DMS53 treated with DMSO at 0.1 percent for 48 hours (cell line): Measurements from ENCODE around the gene ZBTB8B.
A peak's percentile ranks its signal among the peaks of the same experiment; 100 is the strongest.
"Not testable (repeated sequence)": the region's sequence is repeated elsewhere in the genome, so short reads cannot be mapped to it uniquely, and the experiment has no call there.

ENCODE experiments used
- DNase-seq: peaks from one replicate; lab custom pipeline; 2025; ENCODE audit not compliant: unreplicated experiment; lab: John Stamatoyannopoulos, UW

The ZBTB8B gene

DNA sequence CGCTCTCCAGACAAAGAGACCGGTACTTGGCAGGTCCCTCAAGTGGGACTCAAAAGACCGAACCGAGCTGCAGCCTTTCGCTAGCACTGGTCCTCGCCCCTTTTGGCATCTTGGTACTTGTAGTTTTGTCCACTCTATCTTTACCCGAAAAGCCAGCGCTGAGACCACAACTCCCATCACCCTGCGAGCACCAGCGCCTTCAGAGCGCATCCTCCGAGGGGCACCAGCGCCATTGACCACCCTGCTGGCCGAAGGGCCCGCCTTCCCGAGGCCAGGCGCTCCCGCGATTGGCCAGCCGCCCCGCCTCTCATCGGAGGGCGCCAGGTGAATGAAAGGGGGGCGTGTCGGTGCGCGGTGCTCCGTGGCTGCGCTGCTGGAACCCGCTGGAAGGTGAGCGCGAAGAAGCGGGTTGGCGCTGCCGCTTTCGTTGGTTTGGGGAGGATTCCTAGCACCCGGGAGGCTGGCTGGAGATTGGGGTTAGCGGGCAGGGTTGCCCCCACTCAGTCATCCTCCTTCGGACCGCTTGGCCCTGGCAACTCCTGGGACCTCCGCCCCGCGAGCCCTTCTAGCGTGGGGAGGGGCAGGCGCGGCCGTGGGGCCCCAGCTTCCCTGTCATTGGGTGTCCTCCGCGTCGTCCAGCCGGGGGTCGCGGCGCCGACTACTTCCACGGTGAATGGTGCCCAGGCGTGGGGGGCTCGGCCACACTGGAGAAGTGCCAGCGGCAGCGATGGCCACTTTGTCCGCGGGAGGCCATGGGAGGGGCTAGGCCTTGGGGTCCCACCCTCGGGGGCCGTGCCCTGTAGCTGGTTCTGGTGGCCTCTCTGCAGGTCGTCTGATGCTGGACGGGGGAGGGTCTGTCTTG is at the start of gene ZBTB8B:
Gene ZBTB8B, plus strand, starts transcription at position 357 of the 862 bp plus-strand sequence. CDS start 5,553 bp downstream, outside the sequence.
- DNase-seq: peak; percentile 81

DNA sequence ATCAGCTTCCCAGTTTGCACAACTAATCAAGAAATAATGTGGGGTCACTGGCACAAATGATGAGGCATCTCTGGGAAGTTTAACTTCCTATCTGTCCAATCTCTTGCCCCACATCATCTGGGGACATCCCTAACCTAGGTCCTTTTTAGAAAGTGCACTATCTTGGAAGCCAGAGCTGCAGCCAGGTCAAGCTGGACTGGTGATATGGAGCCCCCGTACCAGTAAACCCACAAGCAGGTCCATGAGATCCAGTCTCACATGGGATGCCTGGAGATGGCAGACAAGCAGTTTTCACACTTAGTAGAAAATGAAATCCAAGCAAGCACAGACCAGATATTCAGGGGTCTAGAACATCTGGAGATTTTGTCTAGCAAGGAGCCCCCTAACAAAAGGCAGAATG is 43.1 kb upstream of the ZBTB8B start:
- no peak for DNase-seq

DNA sequence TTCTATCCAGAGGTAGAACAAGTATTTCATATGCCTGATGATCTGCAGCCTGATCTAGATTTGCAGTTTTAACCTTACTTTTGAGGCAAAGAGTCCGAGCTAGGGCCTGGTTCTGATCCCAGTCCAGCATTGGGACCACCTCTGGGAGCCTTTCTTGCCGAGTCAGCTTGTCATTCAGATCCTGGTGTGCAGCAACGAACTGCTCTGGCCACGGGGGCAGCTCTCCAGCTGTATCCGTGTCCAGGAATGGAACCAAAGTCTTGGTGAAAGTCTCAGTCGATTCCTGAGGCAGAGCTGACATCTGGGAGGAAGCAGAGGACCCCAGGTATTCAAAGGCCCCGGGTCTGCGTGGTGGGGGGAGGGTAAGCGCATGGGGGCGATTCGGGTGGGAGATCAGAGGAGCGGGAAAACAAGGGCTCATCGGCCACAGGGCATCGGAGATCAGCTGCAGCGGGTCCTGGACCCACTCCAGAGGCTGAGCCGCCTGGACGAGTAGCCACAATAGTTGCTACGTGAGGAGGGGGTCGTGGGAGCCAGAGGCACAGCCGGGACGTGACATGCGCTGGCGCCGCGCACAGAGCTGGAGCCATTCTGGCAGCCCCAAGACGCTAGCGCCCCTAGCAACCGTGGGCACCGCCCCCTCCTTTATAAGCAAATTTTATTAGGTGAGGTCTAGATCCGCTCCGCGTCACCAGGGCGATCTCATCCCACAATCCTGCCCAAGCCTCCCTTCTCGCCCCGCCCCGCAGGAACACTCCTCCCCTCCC is 38.2 kb upstream of the ZBTB8B start:
- no peak for DNase-seq

DNA sequence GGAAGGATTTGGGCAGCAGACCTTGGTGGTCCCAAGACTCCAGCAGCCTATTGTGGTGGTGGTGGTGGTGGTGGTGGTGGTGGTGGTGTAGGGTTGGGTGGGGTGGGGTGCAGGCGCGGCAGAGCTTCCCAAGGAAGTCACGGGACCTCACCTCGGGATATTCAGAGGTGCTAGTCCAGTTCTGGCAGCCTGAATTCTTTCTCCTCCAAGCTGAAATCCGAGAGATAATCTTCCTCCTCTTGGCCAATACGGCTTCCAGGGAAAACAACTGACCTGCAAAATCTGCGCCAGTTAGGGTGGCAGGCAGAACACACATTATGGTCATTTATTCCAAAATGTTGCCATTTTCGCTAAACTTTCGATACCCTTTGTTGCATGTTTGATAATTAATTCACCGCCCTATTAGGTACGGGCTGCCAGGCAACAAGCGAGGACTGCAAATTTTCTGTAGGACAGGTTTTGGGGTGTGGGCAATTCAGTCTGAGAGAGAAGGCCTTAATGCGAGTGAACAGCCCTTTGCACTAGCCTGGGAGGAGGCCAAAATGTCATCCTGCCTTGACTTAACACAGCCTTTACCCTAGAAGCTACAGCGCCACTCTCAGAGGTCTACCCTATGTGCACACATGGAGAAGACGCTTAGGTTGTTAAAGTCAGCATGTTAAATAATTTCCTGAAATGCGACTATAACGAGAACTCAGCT is 37.5 kb upstream of the ZBTB8B start:
- DNase-seq: no peak

DNA sequence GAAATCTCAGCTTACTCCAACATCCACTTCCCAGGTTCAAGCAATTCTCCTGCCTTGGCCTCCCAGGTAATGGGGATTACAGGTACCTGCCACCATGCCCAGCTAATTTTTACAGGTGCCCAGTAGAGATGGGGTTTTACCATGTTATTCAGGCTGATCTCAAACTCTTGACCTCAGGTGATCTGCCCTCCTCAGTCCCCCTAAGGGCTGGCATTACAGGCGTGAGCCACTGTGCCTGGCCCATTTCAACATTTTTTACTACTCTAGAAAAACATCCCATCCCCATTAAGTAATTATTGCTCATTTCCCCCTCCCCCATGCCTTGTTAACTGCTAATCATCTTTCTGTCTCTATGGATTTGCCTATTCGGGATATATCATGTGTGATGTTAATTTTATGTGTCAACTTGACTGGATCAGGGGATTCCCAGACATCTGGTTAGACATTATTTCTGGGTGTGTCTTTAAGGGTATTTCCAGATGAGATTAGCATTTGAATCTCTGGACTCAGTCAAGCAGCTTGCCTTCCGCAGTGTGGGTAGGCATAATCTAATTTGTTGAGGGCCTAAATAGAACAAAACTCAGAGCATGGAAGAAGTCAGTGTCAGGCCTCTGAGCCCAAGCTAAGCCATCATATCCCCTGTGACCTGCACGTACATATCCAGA is 33.0 kb upstream of the ZBTB8B start:
- no peak for DNase-seq

DNA sequence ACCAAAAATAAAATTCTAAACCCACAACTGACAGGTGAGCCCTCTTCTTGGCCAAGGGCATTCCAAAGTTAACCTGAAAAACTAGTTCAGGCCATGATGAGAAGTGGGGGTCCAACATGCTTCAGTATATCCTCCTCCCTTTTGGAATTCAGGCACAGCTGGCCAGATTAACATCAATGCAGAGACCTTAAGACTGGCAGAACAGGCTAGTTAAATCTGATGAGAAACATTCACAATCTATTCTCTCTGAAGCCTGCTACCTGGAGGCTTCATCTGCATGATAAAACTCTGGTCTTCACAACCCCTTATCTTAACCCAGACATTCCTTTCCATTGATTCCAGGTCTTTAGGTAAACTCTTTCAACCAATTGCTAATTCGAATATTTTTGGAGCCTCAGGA is 26.7 kb upstream of the ZBTB8B start:
- no peak for DNase-seq

DNA sequence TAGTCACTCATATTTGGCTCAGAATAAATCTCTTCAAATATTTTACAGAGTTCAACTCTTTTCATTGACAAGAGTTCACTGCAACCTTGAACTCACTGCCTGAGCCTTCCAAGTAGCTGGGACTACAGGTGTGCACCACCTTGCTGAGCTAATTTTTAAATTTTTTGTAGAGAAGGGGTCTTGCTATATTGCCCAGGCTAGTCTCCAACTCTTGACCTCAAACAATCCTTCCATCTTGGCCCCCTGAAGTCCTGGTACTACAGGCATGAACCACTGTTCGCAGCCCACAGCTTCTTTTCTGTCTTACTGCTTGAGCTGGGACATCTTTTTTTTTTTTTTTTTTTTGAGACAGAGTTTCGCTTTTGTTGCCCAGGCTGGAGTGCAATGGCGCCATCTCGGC is 26.1 kb upstream of the ZBTB8B start:
- DNase-seq: not testable (repeated sequence)

DNA sequence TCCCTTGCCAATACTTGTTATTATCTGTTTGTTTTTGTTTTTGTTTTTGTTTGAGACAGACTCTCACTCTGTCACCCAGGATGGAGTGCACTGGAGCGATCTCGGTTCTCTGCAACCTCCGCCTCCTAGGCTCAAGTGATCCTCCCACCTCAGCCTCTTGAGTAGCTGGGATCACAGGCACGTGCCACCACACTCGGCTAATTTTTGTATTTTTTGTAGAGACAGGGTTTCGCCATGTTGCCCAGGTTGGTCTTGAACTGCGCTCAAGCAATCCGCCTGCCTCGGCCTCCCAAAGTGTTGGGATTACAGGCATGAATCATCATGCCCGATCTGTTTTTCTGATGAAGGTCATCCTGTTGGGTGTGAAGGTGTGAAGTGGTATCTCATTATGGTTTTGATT is 23.4 kb upstream of the ZBTB8B start:
- not testable (repeated sequence) for DNase-seq

DNA sequence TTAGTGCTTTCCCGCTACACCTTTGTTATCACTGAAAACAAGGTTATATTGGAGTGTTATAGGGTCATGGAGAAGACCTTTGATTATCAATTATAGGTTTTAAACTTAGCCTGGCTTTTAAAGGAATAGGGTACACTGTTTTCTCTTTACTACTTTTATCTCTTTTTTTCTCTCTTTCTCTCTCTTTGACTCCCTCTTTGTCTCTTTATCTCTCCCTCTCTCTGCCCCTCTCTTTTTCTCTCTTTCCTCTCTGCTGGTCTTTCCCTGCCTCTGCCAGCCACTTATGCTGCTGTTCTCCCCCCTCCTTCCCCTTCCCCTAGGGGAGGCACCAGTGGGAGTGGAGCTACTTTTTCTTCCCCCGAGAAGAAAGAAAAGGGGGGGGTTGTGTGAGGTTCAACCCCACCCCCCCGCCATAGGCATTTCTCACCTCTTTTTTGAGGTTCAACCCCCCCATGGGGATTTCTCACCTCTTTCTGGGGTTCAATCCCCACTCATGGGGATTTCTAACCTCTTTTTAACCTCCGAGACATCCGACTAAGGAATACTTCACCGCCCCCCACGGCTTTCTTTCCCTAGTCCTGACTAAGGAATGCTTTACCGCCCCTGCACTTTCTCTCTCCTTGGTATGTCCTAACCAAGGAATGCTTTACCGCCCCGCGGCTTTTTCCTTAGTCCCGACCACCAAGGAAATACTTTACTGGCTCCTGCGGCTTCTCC is 17.2 kb upstream of the ZBTB8B start:
- DNase-seq: no peak

DNA sequence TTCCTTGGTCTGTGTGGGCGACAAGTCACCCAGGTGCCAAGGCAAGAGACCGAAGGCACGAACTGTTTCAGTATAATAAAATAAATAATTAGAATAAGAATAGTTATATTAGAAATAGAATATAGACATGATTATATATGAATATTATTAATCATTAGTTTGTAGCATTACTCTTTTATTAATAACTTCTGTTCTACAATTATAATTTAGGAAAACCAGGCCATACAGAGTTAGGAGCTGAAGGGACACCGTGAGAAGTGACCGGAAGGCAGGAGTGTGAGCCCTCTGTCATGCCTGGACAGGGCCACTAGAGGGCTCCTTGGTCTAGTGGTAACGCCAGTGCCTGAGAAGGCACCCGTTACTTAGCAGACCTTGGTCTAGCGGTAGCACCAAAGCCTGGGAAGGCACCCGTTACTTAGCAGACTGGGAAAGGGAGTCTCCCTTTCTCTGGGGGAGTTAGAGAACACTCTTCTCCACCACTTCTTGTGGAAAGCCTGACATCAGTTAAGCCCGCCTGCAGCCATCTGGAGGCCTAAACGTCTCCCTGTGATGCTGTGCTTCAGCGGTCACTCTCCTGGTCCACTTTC is 16.6 kb upstream of the ZBTB8B start:
- peak; percentile 77 for DNase-seq

DNA sequence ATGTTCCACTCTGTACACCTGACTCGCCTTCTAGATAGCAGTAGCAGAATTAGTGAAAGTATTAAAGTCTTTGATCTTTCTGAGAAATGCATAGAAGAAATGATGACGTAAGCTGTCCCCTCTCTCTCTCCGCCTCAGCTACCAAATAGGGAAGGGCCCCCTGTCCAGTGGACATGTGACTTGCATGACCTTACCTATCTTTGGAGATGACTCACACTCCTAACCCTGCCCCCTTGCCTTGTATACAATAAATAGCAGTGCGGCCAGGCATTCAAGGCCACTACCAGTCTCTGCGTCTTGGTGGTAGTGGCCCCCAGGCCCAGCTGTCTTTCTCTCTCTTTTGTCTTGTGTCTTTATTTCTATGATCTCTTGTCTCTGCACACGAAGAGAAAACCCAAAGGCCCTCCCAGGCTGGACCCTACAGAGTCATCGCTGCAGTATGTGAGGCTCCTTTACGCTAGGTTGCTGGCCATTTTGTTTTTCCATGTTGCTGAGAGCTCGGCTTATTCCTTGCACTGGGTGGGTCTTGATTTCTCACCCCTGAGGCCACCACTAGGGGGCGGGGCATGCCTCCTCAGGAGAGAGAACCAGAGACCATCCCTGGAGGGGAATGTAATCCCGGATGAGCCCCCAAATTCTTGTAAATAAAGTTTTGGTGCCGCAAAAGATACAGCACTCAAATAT is 16.0 kb upstream of the ZBTB8B start:
- no peak for DNase-seq

DNA sequence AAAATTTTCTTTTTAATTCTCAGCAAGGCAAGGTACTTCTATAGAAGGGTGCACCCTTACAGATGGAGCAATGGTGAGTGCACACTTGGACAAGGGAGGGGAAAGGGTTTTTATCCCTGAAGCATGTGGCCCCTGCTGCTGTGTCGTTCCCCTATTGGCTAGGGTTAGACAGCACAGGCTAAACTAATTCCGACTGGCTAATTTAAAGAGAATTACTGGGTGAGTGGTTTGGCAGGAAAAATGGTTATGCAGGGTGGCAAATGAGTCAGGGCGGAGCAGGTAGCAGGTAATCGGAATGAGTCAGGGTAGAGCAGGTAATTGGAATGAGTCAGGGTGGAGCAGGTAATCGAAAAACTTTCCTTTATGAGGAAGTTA is 15.4 kb upstream of the ZBTB8B start:
- not testable (repeated sequence) for DNase-seq

DNA sequence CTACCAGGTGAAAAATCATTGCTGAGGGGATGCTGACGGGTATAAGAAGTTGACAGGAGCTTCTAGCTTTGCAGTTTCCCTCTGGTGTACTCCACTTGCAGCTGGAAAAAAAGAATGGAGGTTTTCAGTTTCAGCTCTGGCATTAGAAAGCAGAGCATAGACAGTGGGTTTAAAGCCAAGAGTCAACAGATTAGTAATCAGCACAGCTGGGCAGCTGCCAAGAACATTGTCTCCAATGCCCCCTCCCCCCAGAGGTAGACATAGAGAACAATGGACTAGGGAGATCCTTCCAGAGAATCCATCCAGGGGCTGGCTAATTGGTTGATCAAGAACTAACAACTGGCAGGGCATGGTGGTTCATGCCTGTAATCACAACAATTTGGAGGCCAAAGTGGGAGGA is 10.1 kb upstream of the ZBTB8B start:
- DNase-seq: peak; percentile 77

DNA sequence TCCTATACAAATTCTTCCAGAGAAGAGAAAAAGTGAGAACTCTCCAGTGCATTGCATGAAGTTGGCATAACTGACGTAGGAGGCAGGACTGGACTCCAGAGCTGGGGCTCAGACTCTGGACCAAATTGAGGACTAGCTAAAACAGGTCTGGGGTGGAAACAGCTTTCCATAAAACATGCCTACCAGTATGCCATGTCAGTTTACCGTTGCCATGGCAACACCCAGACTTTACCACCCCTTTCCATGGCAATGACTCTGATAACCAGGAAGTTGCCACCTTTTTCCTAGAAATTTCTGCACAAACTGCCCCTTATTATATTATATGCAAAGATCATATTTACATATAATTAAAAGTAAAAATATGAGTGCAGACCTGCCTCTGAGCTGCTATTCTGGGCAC is 8.9 kb upstream of the ZBTB8B start:
- no peak for DNase-seq

DNA sequence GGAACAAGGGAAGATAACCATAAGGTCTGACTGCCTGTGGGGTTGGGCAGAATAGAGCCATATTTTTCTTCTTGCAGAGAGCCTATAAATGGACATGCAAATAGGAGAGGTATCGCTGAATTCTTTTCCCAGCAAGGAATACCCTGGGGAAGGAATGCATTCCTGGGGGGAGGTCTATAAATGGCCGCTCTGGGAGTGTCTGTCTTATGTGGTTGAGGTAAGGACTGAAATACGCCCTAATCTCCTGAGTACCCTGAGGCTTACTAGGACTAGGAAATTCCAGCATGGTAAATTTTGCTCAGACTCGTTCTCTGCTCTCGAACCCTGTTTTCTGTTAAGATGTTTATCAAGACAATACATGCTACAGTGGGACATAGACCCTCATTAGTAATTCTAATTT is 6.1 kb upstream of the ZBTB8B start:
- not testable (repeated sequence) for DNase-seq

DNA sequence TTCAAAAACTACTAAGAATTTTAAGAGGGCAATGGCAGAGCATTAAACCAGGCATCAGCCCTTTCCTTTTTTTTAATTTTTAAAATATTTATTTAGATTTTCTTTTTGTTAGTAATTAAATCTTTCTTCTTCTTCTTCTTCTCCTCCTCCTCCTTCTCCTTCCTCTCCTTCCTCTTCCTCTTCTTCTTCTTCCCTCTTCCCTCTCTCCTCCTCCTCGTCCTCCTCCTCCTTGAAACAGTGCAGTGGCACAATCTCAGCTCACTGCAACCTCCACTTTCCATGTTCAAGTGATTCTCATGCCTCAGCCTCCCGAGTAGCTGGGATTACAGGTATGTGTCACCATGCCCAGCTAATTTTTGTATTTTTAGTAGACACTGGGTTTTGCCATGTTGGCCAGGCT is 1.9 kb upstream of the ZBTB8B start:
- DNase-seq: not testable (repeated sequence)

DNA sequence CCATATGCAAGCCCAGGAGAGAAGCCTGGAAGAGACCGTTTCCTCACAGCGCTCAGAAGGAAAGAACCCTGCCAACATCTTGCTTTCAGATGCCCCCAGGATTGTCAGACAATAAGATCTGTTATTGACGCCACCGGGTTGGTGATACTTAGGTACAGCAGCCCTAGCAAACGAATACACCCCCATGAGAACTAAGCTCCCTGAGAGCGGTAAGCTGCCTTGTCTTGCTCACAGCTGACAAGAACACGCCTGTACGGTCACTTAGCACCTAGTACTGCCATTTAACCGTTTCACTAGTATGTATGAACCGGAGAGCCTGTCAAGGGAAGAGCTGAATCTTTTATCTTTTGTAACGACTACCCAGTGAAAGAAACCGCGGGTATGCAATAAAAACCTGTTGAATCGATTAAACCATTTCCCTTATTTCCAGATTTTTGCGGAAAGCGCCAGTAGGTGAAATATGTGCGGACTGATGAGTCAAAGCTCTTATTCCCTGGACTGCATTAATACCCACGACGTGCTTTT is 619 bp upstream of the ZBTB8B start:
- peak; percentile 79 for DNase-seq

DNA sequence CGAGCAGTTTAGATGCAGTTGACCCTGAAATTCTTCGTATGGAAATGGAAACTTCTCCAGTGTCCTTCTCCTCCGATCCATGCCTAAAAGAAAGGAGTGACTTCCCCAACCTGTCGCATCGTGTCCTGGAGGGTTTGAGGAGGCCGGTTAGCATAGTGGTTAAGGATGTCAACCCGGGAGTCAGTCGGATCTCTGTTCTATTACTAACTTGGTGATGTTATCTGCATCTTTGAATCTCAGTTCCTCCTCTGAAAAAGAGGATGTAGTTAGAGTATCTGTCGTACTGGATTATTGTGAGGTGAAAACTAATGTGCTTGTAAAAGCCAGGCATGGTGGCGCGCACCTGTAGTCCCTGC is 684 bp downstream of the ZBTB8B start:
- DNase-seq: no peak

DNA sequence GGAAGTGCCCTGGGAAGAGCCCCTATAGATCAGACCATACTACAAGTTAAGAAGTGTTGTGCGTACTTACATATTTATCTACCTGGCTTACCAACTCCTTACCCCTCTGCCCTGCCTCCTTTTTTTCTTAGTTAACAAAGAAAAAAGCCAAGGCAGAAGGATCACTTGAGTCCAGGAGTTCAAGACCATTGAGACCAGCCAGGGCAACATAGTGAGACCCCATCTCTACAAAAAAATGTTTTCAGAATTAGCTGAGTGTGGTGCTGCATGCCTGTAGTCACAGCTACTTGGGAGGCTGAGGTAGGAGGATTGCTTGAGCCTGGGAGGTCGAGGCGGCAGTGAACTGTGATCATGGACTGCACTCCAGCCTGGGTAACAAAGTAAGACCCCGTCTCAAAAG is 1.9 kb downstream of the ZBTB8B start:
- no peak for DNase-seq
